Measurements from ENCODE around the gene RGS8.
"Not testable (repeated sequence)": the region's sequence is repeated elsewhere in the genome, so short reads cannot be mapped to it uniquely, and the experiment has no call there.

RGS8 gene

DNA sequence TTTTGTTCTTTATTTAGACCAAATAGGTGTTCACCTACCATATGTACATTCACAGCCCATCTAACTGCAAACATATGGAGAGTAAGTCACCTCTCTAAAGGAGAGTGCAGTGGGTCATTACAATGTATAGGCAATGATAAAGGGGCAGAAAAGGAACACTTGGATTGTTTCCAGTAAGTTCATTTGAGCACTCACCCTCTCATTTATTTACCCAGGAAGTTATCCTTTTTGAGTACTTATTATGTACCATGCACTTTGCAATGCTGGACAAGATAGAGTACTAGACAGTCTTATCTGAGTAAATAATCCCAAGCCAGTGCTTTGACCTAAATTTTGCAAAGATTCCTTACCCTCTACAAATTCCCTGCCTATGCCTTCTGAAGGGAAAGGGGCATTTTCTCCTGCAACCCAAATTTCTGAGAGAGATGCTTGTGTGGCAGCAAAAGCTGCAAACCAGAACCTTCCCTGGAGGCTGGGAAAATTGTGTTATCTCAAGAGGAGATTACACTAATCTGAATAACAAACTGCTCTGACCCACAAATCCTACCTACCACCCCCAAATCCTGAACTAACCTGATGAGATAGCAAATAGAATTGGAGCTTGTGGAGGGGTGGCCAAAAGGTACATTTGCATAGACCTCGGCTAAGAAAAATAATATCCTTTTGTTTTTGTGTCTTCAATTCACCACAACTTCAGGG lies 18.6 kb upstream of the RGS8 start:
- DNase-seq (ENCODE audit: extremely low read depth, low read depth) = no peak
- TF ChIP-seq, protein P1, sequence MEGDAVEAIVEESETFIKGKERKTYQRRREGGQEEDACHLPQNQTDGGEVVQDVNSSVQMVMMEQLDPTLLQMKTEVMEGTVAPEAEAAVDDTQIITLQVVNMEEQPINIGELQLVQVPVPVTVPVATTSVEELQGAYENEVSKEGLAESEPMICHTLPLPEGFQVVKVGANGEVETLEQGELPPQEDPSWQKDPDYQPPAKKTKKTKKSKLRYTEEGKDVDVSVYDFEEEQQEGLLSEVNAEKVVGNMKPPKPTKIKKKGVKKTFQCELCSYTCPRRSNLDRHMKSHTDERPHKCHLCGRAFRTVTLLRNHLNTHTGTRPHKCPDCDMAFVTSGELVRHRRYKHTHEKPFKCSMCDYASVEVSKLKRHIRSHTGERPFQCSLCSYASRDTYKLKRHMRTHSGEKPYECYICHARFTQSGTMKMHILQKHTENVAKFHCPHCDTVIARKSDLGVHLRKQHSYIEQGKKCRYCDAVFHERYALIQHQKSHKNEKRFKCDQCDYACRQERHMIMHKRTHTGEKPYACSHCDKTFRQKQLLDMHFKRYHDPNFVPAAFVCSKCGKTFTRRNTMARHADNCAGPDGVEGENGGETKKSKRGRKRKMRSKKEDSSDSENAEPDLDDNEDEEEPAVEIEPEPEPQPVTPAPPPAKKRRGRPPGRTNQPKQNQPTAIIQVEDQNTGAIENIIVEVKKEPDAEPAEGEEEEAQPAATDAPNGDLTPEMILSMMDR (IDR thresholded peaks at IDR 0.05; ENCODE audit: low read depth, low read length) = no peak

DNA sequence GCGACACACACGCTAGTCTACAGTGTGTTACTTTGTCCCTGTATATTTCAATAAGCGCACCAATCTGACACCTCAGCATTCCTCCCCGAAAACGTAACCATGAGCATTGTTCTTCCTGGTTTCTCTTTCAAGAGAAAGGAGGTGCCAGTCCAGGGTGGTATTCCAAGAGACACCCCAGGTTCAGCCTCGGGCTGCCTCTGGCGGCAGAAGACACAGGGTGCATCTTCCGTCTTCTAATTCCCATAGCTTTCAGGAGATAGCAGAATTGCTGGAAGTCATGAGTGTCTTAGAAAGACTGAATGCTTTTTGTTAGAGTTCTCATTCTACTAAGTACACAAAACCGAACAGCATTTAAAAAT lies 15.9 kb upstream of the RGS8 start:
- no peak for DNase-seq (ENCODE audit: extremely low read depth, low read depth)
- TF ChIP-seq, protein P1 (IDR thresholded peaks at IDR 0.05; ENCODE audit: low read depth, low read length) = no peak

DNA sequence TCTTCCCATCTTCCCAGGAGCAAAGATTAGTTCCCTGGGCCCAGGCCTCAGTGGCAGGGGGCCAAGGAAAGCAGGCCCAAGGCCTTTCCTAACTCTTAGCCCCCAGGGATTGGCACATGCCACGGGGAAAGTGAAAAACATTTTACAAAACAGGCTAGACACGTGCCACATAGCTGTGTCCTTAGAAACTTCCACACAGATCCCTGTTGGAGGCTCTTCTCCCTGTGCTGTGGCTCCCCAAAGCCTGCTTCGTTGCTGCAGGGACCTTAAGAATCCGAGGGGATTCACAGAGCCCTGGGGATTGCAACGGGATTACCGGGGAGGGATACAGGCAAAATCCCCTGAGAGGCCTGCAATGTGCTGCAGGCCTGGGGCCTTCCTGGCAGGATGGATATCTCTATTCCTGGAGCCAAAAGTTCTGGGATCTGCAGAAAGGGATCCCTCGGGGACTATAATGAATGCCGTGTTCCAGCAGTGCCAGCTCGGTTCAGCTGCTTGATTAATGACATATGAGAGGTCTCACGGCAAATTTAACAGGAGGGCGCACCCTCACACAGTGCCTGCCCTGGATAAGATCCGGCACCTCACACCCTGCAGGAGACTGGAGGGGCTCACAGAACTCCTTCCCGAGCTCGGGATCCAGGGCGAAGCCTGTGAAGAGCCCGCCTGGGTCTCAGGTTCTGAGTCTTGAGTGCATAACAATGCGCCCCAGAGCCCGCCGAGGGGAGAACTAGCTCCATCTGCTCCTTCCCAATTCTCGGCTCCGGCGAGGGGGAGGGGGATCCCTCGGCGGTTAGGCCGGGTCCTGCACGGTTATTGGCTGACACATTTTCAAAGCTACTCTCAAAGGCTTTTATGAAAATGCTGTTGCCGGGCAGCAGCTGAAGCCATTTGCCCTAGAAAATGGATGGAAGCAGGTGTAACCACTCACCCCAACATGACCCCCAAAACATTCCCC lies 15.3 kb upstream of the RGS8 start:
- DNase-seq (ENCODE audit: extremely low read depth, low read depth) = no peak
- TF ChIP-seq, protein P1 (IDR thresholded peaks at IDR 0.05; ENCODE audit: low read depth, low read length) = no peak

DNA sequence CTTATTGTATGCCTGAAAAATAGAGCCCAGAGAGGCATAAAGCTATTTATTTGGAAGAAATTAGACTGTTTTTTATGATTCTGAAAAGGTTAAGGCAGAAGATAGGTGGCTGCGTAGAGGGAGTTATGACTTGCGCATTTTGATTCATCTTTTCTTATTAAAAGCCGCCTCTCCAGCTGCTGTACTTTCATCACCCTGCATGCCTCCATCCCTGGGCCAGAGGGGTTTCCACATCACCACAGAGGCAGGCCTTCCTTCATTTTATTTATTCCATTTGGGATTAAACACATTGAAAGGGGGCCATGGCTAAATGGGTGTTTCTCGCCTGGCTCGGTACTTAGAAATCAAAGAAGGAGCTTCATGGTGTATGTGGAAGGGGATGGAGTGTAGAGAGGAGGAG lies 14.6 kb upstream of the RGS8 start:
- DNase-seq (ENCODE audit: extremely low read depth, low read depth) = no peak
- TF ChIP-seq, protein P1 (IDR thresholded peaks at IDR 0.05; ENCODE audit: low read depth, low read length) = no peak

DNA sequence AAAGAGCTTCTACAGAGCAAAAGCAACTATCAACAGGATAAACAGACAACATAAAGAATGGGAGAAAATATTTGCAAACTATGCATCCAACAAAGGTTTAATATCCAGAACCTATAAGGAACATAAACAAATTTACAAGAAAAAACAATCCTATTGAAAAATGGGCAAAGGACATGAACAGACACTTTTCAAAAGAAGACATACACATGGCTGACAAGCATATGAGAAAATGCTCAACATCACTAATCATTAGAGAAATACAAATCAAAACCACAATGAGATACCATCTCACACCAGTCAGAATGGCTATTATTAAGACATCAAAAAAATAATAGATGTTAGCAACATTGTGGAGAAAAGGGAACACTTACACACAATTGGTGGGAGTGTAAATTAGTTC lies 8.8 kb upstream of the RGS8 start:
- not testable (repeated sequence) for DNase-seq (ENCODE audit: extremely low read depth, low read depth)

DNA sequence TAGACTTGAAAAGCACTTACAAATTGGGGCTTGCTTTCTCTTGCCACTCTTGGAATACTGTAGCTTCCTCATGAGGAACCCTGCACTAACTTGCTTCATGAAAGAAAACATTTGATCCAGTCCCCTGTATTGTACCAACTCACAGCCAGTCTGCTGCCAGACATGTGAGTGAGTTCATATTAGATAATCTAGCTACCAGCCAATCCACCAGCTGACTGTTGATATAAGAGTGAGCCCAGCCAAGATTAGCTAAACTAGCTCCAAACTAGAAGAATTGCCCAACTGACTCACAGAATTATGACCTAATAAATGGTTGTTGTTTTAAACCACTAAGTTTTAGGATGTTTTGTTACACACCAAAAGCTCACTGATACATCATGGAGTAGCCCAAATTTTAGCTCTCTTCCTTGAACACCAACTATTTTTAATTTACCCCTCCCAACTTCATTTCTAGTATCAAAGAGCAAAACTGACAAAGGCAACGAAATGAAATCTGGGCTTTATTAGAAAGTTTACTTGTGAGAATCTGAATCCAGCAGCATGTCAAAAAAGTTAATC lies 6.6 kb upstream of the RGS8 start:
- TF ChIP-seq, protein P1 (IDR thresholded peaks at IDR 0.05; ENCODE audit: low read depth, low read length) = no peak
- no peak for DNase-seq (ENCODE audit: extremely low read depth, low read depth)

DNA sequence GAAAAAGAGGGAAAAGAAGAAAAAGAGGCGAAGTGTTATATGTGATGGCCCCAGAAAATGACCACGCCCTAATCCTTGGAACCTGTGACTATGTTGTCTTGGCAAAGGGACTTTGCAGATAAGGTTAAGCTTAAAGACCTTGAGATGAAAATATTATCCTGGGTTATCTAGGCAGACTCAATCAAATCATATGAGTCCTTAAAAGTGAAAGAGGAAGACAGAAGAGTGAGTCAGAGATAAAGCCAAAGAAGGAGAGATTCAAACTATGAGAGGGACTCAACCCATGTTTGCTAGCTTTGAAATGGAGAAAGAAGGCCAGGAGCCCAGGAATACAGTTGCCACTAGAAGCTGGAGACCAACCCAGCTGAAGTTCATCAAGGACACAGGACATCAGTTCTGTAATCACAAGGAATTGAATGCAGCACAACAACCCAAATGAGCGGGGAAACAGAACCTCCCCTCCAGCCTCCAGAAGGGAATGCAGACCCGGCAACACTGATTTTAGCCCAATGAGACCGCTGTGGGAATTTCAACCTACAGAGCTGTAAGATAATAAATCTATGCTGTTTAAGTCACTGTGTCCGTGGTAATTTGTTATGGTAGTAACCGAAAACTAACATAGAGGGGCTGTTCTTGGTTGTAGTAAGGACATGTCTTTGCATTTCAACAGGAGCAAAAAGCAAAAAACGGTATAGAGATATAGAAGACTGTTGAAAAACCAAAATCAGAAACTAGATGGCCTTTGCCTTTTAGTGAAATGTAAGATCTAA lies 4.2 kb upstream of the RGS8 start:
- no peak for DNase-seq (ENCODE audit: extremely low read depth, low read depth)
- TF ChIP-seq, protein P1 (IDR thresholded peaks at IDR 0.05; ENCODE audit: low read depth, low read length) = no peak
